Epithelial cell of proximal tubule (primary cell): Measurements from ENCODE around the gene AVPI1. TPM values are rescaled to one million over a fixed set of nuclear protein-coding genes. Genes with fewer than 3 reads are reported as not detected.
A peak's percentile ranks its signal among the peaks of the same experiment; 100 is the strongest.
"Not testable (repeated sequence)": the region's sequence is repeated elsewhere in the genome, so short reads cannot be mapped to it uniquely, and the experiment has no call there.

Experiments used
- DNase-seq: peaks from one replicate; pipeline ENCODE4 v3.0.0-alpha.2; 2011; ENCODE audit warnings: low read depth
- H3K4me3 ChIP-seq: 2 replicates; pipeline ENCODE4 v1.5.1; 2011; ENCODE audit warnings: low read depth, mild to moderate bottlenecking, low read length
- total RNA-seq: library from RNA; depleted of rRNA; stranded (reverse); fragments of >200 nt; gene quantifications from 2 replicates; pipeline ENCODE4 v1.2.3, GENCODE V29; 2015
- TF ChIP-seq, protein P1 (sequence below): conservative IDR thresholded peaks from 2 replicates; pipeline ENCODE4 v1.5.1; 2012; ENCODE audit warnings: low read depth, mild to moderate bottlenecking, low read length

Gene AVPI1
- total RNA-seq, 1 donor from 2014 or later = 6.5 TPM

DNA sequence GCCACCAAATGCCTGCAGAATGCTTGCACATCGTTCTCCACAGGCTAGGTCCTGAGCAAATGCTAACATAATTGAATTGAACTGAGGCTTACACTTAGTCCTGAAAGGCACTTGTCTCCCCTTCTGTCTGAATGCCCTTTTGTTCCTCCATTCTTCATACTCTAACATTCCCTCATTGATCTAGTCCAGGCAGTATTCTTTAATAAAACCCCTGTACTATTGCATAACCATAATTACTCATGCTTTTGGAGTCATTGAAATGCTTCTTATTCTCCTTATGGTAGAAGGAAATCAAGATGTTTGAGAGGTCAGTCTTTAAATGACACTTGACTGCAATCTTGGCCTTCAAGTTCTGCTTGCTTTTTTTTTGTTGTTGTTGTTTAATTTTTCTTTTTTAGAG is 39.5 kb downstream of the AVPI1 start:
- TF ChIP-seq, protein P1, sequence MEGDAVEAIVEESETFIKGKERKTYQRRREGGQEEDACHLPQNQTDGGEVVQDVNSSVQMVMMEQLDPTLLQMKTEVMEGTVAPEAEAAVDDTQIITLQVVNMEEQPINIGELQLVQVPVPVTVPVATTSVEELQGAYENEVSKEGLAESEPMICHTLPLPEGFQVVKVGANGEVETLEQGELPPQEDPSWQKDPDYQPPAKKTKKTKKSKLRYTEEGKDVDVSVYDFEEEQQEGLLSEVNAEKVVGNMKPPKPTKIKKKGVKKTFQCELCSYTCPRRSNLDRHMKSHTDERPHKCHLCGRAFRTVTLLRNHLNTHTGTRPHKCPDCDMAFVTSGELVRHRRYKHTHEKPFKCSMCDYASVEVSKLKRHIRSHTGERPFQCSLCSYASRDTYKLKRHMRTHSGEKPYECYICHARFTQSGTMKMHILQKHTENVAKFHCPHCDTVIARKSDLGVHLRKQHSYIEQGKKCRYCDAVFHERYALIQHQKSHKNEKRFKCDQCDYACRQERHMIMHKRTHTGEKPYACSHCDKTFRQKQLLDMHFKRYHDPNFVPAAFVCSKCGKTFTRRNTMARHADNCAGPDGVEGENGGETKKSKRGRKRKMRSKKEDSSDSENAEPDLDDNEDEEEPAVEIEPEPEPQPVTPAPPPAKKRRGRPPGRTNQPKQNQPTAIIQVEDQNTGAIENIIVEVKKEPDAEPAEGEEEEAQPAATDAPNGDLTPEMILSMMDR = no peak
- no peak overlapping the region for H3K4me3 ChIP-seq
- DNase-seq = no peak

DNA sequence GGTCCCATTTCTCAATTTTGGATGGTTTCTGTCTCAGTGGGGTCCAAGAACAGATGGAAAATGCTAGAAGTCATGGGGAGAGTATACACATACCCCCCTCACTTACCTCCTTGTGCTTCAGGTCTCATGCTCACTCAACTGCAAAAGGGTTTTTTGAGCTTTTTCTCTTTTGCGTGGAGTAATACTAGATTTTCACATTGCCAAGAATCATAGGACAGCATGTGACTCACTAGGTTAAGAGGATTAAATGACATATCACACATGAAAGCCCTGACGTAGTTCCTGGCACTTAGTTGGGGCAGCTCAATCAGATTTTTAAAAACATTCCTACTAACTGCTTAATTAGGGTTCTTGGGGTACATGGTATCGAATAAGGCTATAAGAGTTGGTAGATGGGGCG is 42.1 kb downstream of the AVPI1 start:
- H3K4me3 ChIP-seq = no peak overlapping the region
- DNase-seq = no peak
- TF ChIP-seq, protein P1 = no peak

DNA sequence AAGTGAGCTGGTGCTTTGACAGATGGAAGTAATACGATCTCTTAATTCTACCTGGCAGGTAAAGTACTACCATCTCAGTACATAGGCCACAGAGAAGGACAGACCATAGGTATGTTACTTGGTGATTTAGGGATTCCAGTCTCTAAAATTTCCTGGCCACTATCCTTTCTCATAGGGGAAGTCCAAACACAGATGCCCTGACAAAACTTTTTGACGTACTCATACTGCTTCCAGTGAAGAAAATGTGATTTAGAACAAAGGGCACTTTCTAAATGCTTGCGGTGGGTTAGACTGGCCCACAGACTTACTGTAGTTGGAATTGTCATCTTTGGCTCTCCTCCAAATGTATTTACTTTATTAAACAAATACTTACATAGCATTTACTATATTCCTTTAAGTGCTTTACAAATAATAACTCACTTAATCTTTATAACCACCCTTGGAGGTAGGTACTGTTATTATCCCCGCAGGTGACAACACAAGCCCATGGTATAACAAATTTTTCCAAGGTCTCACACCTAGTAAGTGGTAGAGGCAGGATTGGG is 43.5 kb downstream of the AVPI1 start:
- TF ChIP-seq, protein P1 = no peak
- H3K4me3 ChIP-seq = no peak overlapping the region
- no peak for DNase-seq

DNA sequence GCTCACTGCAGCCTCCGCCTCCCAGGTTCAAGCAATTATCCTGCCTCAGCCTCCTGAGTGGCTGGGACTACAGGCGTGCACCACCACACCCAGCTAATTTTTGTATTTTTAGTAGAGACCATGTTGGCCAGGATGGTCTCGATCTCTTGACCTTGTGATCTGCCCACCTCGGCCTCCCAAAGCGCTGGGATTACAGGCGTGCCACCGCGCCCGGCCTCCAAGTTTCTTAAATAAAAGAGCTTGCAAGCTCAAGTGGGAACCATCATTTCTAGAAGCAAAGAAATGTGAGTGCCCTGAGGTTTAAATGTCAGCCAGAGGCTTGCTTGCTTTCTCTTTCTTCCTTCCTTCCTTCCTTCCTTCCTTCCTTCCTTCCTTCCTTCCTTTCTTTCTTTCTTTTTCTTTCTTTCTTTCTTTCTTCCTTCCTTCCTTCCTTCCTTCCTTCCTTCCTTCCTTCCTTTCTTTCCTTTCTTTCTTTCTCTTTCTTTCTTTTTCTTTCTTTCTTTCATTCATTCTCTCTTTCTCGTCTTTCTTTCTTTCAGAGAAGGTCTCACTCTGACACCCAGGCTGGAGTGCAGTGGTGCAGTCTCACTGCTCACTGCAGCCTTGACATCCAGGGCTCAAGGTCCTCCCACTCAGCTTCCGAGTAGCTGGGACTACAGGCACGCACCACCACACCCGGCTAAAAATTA is 44.4 kb downstream of the AVPI1 start:
- H3K4me3 ChIP-seq, DNase-seq: not testable (repeated sequence)

DNA sequence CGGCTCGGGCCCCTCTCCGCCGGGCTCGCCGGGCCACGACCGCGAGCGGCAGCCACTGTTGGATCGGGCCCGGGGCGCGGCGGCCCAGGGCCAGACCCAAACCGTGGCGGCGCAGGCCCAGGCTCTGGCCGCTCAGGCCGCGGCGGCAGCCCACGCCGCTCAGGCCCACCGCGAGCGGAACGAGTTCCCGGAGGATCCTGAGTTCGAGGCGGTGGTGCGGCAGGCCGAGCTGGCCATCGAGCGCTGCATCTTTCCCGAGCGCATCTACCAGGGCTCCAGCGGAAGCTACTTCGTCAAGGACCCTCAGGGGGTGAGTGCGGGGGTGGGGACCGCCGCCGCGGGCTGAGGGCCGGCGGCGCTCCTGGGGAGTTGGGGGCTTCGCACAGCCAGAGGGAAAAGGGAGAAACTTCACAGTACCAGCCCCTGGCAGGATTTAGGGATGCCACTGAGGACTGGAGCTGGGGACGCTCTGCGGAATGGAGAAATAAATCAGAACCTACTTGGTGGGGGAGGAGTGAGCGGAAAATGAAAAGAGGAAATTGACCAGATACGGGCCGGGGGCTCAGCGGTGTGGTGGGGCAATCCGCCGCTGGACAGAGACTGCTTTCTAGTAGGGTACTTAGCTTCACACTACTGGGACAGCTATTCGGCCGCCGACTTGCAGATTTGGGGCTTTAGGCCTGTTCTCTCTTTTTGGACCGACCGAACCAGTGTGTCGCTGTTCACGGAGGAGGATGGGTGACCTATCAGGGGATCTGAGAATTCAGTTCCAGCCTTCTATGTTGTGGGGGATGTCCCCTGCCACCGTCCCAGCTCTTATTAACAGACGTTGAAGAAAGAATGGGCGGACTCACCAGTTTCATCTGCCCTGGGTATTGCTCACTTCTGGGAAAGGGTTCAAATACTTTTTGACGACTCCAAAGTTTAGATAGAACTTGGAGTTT is 45.9 kb downstream of the AVPI1 start:
- peak overlapping the region; percentile 84 for H3K4me3 ChIP-seq
- no peak for DNase-seq

DNA sequence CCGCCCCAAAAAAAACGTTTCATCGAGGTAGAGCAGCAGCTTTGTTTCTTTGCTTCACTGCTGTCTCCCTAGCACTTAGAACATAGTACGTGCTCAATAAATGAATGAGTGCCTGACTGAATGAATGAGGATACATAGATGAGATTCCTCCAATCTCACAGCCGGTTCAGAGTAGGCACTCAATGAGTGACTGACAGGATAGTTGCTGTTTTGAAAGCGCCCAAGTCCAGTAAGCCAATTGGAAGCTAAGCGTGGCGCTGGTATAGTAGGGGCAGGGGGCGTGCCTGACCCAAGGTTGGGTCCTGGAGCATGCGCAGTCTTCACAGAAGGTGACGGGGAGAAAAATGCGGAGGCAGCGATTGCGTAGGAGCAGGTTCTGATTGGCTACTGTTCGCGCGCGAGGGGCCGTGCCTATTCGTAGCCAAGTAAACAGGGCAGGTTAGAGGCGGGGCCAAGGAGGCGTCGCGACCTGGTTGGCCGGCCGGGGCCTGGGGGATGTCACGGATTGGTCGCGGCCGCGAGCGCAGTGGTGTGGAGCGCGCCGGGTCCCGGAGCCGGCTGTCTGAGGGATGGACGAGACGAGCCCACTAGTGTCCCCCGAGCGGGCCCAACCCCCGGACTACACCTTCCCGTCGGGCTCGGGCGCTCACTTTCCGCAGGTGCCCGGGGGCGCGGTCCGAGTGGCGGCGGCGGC is 46.7 kb downstream of the AVPI1 start, which contains the start of gene PI4K2A:
PI4K2A (plus strand) TSS at position 498 of the 694 bp plus-strand sequence; CDS start at position 570, 72 bp downstream.
- TF ChIP-seq, protein P1 = no peak
- H3K4me3 ChIP-seq = peak within 1 kb of the TSS; percentile 84
- peak; percentile 91 for DNase-seq

More for the DNA sequence above, 45.9 kb downstream of the AVPI1 start:
- TF ChIP-seq, protein P1 = no peak

DNA sequence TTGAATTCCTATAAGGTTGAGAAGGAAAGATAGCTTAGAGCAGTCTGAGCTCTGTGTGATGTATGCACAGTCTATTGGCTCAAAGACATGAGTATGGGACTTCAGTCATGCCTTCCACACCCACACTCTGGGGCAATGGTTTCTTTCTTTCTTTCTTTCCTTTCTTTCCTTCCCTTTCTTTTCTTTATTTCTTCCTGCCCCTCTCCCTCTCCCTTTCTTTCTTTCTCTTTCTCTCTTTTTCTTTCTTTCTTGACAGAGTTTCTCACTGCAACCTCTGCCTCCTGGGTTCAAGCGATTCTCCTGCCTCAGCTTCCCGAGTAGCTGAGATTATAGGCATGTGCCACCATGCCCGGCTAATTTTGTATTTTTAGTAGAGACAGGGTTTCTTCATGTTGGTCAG is 48.0 kb downstream of the AVPI1 start:
- not testable (repeated sequence) for DNase-seq, H3K4me3 ChIP-seq
